GM21526 (cell line): Measurements from ENCODE around the gene AGR3.

ENCODE experiments used
- ATAC-seq: cut with Tn5 transposase; IDR thresholded peaks from one replicate; pipeline ENCODE4 v1.9.1; 2021; ENCODE audit warnings: moderate library complexity; ENCODE audit not compliant: unreplicated experiment, low FRiP score

The AGR3 gene

GRCh38 chr7:16881844-16882243 lies at the start of gene AGR3:
Gene AGR3 (minus strand): TSS chr7:16881983. CDS start chr7:16878618, 3,365 bp downstream.
- ATAC-seq, result no peak

GRCh38 chr7:16930946-16931345 lies 49.2 kb upstream of the AGR3 start:
- no peak for ATAC-seq

DNA sequence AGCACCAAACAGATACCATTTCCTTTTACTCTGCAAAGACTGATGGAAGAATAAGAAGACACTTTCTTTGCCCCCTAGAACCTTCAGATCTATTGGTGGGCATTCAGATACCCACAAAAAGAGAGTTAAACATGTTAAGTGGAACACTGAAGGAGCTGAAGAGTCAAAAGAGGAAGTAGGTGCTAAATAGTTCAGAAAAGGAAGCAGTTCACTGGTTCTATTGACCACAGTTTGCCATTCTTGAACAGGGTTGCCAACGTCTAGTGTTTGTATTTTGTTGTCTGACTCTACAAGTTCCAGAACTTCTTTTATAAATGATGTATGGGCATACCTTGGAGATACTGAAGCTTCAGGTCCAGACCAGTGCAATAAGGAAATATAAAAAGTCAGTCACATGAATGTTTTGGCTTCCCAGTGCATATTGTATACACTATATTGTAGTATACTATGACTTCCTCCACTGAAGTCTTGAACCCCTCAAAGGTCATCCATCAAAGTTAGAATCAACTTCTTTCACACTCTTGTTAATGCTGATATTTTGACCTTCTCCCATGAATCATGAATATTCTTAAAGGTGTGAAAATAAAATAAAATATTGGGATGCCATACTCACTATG lies 47.5 kb upstream of the AGR3 start:
- peak; percentile 88 for ATAC-seq

DNA sequence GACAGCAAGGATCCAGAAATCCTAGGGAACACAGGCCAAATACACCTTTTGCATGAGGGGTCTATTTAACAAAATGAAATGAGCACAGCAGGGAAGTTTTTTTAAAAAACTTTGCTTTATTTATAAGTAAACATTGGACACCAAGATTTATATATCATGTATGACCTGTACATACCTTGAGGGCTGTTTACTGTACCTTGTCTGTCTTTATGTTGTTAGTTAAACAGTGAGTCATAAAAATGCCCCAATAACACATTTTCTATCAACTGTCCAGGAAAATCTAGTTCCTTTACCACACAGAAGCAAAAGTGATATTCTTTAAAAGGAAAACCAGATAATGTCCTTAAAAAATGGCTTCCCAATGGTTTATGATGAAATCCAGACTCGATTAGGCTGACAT lies 45.1 kb upstream of the AGR3 start:
- no peak for ATAC-seq

DNA sequence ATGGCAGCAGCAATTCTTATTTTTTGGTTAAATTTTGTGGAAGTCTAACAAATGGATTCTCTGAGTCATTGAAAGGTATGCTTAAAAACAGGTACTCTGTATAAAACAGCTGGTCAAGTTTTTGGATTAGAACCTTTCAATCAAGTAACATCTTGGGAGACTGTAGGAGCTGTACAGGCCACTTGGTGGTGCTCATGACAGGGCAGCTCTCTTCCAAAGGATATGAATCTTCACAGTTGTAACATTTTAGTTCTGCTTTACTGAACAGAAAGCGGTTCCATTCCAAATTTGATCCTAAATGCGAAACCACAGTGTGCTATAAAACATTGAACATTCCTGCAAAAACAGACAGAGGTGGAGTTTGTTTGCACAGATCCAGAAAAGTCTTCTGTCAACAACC lies 44.5 kb upstream of the AGR3 start:
- peak; percentile 40 for ATAC-seq

GRCh38 chr7:16925609-16926008 lies 43.8 kb upstream of the AGR3 start:
- no peak for ATAC-seq

DNA sequence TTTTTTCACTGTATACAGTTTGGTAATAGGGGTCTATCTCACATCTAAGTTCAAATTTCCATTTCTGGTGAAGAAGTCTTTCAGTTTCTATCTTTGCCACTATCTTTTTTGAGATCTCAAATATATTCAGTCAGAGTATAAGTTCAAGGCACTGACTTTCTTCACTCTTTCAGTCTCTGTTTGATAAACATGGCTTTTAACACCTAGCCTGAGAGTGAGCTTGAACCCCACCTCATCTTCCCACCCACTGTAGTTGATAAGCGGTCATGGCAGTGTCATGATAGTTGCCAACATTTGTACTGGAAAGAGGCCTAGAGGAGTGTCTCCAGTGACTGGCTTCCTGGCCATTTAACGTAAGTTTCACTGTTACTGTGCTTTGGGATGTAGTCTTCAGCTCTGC lies 41.2 kb upstream of the AGR3 start:
- ATAC-seq, result no peak

DNA sequence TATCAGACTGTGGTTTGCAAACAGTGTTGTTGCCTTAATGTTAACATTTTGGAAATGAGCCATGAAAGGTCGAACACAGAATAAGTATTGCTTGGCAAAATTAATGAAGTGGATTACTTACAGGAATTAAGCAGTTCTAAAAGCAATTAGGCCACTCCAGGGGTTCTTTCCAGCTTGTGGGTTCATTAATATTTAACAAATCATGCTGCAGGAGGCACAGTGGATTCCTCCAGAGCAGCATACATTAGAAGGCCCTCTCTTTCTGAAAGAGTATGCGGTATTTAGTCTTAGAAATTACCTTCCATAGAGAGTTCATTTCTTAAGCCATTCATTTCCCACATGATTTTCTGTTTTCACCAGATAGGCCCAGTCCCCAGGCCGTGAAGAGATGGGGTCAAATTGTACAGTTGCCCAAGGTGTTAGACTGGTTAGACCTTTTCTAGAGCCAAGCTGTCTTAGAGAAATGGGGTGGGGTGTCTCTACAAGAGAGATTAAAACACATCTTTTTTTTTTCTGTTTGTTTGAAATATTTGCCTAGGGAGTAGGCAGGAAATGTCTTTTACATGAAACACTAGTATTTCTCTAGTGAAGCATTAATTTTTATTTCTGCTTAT lies 40.0 kb upstream of the AGR3 start:
- no peak for ATAC-seq

DNA sequence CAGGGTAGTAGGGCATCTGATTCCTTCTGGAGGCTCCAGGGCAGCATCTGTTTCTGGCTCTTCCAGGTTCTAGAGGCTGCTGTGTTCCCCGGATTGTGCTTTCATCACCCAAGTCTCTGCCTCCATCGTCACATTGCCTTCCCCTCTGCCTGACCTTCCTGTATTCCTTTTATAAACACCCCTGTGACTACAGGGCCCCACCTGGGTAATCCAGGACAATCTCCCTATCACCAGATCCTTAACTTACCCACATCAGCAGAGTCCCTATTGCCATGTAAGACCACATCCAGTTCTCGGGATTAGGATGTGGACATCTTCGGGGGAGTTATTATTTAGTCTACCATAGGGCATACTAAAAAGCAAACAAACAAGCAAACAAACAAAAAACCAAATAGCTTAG lies 39.4 kb upstream of the AGR3 start:
- no peak for ATAC-seq

- no peak for ATAC-seq
Measured at GRCh38 chr7:16919440-16919839, 37.7 kb upstream of the AGR3 start.

DNA sequence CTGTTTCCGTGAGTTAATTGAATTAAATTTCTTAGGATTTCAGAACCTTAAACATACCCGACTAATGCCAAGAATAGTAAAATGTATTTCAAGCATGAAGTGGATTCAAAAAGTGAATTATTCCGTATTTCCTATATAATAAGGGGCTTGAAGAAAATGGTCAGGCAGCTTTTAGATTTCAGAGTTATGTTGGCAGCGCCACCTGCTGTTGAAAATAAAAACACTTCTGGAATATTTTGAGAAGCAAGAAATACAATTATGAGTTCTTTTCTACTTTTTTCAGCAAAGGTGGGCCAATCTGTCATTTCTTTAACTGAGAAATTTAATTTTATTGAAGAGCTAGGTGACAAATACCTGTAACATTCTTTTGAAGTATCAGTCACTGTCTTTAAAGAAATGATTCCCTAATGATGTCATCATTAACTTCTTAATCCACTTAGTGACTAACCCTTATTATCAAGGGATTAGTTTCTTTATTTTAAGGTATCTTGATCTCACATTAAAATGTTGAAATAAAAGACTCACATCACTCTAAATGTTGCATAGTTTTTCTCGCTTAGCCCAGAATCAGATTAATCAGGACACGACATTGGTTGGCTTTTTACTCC lies 36.6 kb upstream of the AGR3 start:
- no peak for ATAC-seq

DNA sequence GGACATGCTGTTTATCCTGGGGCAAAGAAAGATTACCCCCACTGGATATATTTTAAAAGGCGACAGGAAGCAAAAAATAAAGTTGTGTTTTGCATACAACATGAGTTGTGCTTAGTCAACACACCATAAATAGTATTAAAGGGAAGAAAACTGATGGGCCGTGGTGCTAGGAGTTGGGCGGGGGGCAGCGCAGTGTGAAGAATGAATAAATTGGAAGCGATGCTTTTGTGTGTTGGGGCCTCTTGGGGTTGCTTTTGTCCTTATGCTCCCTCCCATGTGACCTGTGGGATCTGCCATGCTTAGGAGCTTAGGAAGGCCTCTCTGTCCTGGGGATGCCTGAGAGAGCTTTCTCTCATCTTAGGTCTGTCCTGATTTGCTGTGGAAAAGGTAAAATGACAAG lies 35.0 kb upstream of the AGR3 start:
- no peak for ATAC-seq

DNA sequence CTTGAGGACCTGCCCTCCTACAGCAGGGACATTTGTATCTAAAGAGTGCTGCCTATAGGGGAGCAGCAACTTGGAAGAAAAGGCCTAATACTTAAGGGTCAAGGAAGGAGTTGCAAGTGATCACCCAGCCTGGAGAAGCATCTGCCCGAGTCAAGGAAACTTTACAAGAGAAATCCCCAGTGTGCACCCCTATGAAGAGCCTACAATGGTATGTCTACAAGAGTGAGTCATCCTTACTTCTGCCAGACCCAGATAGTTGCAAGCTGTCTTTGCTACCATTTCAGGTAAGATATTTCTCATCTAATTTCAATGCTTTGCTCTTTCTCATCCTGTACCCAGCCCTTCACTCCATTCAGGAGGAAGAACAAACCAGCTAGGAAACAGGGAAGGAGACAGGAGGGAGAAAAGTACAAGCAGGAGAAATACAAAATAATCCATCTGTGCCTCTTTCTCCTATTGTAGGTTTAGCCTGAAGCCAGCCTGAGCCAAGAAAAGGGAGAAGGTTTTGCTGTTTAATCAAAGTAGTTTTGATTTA lies 34.4 kb upstream of the AGR3 start:
- no peak for ATAC-seq

DNA sequence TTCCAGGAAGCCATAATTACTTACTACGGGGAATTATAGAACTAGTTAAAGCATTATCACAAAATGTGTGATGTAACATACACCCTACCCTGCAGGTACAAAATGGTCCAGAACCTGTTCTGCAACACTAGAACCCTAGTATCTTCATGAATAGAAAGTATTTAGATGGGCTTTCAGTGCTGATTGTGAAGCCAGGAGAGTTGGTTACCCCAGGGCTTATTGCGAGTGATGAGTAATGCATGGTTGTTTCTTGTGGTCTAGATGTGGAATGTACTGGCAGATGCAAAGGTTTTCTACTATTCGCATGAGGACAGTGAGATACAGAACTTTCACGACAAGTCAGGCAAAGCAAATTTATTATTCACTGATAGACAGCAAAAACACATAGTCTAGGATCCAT lies 33.6 kb upstream of the AGR3 start:
- ATAC-seq, result no peak

- ATAC-seq, result no peak
Measured at GRCh38 chr7:16914771-16915170, 33.0 kb upstream of the AGR3 start.

DNA sequence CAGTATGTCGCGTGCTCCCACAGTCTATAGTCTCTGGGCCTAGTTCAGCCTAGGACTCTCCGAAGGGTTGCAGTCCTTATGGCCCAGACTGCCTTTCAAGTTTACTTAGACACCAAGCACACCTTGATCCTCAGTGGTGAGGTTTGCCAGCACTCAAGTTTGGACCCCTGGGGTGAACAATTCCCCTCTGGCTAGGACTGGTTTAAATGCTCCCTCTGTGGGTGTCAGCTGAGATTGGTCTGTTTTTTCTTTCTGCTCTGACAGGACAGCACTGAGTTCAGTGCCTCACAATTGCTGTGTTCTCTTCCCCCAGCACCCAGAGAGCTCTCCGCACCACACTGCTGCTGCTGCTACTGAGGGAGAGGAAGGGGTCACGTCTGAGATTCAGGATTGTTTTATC lies 31.9 kb upstream of the AGR3 start:
- ATAC-seq, result no peak

DNA sequence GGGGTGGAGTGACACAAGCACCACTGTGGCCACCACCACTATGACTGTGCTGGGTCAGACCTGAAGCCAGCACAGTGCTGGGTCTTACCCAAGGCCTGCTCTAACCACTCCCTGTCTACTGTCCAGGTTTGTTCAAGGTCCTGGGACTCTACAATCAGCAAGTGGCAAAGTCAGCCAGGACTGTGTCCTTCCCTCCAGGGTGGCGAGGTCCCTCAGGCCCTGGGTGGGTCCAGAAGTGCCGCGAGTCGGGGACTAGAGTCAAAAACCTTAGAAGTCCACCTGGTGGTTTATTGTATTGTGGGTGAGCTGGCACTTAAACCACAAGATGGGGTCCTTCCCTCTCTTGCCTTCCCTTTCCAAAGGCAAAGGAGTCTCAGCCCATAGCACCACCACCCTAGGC lies 30.8 kb upstream of the AGR3 start:
- no peak for ATAC-seq

DNA sequence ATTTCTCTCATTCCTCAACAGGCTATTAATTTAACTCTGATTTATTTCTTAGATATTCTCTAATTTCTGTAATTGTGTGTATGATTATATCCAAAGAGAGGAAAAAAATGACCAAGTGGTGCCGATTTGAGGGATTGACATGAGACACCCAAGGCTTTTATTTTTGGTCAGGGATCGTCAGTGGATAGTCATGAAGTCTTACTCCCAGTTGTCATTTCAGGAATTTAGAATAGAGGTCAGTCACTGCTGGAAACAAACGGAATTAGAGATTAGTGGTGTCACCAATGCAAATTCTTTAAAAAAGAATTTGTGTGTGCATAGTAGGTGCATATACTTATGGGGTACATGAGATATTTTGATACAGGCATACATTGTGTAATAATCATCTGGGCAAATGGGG lies 26.8 kb upstream of the AGR3 start:
- no peak for ATAC-seq

DNA sequence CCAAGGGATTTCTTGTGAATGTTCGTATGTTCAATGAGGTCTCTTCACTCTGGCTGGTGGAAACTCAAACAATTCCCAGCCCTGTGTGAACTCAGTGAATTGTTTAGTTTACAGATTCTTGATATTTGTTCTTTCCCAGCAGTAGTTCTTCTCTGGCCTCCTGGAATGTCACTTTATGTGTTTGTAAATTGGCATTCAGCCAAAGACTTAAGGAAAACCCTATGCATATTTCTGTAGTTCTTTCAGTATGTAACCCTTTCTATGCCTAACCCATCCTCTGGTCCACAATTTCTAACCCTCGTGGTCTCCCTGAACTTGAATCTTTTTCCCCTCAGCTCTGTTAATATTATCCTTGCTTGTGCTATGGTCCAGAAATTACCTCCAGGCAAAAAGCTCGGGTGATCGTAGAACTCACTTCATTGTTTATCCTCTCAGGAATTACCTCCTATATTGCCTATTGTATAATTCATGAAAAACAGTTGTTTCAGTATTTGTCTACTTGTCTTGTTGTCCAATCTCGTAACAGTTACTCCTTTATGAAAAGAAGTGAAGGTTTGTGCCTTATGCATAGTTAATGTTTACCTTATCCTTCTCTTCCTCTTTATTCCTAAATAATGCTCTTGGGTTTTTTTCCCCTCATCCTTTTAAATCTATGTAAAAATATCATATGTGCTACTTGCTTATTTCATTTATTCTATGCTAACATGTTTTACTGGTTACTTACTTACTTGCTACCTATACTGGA lies 23.7 kb upstream of the AGR3 start:
- no peak for ATAC-seq

DNA sequence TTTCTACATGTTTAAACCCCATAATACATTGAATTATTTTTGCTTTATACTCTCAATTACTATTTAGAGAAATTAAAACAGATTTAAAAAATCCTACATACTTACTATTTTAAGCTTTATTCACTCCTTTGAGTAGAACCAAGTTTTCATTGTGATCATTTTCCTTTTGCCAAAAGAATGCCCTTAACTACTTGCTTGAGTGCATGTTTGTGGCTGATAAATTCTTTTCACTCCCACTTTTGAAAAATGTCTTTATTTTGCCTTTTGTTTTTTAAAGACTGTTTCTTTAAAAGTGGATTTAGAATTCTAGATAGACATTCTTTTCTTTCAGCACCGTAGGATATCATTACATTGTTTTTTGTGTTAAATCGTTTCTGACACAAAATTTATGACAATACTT lies 22.3 kb upstream of the AGR3 start:
- ATAC-seq, result no peak

GRCh38 chr7:16900209-16900768 lies 18.5 kb upstream of the AGR3 start:
- ATAC-seq, result no peak
